ENCODE measurements around the gene AFF1.
"Not testable (repeated sequence)": the region's sequence is repeated elsewhere in the genome, so short reads cannot be mapped to it uniquely, and the experiment has no call there.

Gene AFF1

DNA sequence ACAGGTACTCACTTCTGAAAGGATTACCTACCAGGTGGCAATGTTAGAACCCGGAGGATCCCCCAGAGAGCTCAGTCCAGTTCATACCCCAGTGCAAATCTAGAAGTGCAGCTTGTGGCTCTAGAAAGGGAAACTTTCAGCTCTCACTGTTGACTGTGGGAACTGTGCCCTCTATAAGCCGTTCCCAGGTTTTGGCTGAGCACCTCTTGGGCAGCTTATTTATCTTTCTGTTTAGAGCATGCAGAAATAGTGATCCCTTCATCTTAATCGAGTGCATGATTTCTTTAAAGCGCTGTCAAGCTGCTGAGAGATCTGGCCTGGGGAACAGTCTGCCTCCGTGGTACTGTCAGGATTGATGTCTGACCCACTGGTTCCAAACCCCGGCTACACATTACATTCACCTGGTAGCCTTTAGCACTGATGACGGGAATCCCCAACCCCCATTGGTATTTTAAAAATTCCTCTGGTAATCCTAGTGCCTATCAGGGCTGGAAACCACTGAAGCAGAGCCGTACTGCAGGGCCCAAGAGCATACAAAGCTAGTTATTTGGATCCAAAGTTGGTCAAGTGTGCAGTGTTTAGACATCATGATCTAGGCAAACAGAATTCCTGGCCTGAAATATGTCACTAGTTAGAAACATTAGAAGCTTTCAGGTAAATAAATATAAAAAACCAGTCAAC, 182.4 kb downstream of the AFF1 start:
- DNase-seq (ENCODE audit: low read depth), result no peak

DNA sequence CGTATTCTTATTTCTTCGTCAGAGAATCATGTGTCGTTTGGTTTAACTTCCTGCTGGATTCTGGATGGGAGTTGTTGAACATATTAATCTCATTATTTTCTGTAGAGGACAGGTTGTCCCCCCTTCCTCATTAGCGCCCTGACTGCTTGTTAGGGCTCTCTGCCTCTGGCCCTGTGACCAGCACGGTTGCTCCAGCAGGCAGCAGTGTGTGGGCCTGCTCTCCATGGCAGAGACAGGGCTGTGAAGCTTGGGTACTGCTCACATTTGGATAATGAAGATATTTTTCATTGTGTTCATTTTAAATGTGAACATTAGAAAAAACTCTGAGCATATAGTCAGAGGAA, 182.9 kb downstream of the AFF1 start:
- no peak for DNase-seq (ENCODE audit: low read depth)

DNA sequence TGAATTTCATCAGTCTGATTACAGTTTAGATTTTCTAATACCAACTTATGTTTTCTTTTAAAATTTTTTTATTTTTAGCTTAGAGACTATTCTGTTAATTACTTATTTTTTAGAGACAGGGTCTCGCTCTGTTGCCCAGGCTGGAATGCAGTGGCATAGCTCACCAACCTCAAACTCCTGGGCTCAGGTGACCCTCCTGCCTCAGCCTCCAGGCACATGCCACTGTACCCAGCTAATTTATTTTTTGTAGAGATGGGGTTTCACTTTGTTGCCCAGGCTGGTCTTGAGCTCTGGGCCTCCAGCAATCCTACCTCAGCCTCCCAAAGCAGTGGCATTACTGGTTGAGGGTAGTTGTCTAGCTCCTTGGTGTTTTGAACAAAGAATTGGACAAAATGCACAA, 183.6 kb downstream of the AFF1 start:
- DNase-seq (ENCODE audit: low read depth), result no peak

DNA sequence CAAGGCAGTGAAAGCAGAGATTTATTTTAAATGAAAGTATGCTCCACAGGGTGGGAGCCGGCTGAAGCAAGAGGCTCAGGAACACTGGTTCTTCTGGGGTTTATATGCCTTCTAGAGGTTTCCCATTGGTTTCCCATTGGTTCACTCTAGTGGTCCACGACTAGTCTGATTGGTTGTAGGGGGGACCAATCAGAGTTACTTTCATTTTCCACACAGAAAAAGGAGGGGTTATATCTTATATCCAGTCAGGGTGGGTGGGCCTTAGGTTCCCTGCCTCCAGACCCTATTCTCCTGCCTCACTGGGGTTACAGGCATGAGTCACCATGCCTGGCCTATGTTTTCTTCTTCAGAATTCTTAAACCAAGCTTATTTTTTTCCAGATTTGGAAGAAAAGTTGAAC, 184.0 kb downstream of the AFF1 start:
- DNase-seq (ENCODE audit: low read depth), result no peak

DNA sequence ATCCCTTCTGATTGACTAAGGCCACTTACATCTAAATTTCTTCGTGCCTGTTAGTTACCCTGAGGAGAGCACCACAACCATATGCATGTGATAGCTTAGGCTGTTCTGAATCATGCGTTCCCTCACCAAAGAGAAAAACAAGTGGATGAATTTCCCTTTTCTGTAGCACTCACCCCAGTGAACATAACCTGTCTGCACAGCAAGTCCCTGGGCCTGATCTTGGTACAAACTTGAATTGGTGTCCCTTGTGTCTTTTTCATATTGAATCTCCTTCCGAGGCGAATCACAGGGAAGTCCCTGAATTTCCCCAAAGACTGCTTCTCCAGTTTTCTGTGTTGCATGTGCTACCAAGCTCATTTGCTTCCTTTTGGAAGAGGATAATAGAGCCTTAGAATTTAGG, 185.2 kb downstream of the AFF1 start:
- no peak for DNase-seq (ENCODE audit: low read depth)

DNA sequence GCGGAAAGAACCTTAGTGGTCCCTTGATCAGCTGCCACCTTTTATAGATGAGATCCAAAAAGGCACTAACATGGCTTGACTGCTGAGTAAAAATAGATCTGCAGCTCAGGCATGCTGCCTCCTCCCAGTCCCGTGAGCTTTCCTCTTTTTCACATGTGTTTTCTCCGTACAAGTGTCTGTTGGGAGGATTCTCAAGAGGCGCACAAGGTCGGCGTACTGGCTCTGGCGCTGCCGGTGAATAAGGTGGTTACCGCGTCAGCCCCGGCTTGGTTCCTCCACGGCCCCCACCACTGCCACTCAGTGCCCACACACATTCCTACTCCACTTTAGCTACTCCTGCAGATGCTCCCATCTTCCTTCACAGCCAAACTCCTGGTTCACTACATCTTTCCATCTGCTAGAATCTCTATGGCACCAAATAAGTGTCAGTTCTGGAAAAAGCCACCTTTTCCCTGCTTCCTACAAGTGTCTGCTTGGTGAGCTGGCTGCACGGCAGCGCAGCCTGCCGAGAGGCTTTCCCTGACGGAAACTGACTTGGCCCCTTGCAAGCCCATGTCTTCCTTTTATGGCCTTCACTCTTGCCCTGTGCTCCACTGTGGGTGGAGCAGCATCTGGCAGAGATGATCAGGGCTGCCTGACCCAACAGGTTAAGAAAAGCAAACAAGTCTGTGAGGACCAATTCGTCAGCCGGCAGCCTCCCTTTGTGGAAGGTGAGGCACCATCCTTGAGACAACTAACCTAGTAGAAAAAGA, 185.8 kb downstream of the AFF1 start:
- no peak for DNase-seq (ENCODE audit: low read depth)

DNA sequence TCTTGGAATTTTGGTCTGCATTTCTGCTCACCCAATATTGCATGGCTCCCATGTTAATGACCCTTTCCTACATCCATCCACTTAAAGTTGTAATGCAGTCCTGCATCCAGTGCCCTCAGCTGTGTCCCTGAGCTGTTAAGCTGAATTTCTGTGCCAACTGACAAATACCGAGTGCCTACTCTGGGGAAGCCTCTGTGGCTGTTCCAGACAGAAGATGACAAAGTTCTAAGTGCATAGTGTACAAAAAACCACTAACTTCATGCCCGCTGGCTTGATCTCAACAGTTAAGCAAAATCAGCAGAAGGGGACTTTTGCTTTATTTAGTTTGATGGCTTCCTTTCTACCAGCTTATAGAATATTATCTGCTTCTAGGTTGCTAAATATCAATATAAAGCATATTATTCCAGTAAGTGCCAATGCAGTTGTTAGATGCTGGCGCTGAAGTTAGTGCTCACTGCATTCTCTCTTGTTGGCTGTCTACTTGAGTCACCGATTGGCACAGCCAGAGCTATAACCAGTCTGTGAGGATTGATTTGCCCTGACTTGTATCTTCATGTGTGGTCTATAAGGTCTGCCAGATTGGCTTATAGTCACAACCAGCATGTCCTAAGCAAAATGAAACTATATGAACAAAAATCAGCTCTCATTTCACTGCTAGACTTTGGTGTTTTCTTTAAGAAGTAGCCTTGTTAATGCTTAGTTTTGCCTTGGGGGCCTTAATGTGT, 186.7 kb downstream of the AFF1 start:
- DNase-seq (ENCODE audit: low read depth), result no peak

DNA sequence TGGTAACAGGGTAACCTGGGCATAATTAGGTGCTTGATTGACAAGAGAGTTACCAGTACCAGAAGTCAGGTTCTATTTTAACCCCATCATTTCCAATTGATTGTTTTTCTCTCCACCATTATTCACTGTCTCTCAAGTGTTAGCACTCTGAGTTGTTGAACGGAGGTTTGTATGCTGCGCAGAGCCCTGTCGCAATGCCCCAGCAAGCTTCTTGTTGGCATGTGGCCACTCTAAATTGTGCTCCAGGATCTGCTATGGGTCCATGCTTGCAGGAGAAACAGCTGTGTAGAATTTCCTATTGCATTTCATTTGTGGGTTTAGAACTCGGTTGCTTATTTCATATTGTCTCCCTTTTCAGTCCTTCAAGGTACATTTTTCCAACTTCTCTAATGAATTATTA, 187.4 kb downstream of the AFF1 start:
- DNase-seq (ENCODE audit: low read depth), result no peak

DNA sequence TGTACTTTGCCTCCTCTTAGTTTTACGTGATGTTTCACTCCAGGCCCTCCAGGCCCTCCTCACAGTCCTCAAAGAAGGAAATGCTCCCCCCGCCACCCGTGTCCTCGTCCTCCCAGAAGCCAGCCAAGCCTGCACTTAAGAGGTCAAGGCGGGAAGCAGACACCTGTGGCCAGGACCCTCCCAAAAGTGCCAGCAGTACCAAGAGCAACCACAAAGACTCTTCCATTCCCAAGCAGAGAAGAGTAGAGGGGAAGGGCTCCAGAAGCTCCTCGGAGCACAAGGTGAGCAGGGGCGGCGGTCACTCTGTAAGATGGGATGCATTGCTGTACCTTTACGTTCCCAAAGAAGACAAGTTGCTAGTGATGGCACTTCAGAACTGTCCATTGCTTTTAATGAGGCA, 191.2 kb downstream of the AFF1 start:
- no peak for DNase-seq (ENCODE audit: low read depth)

DNA sequence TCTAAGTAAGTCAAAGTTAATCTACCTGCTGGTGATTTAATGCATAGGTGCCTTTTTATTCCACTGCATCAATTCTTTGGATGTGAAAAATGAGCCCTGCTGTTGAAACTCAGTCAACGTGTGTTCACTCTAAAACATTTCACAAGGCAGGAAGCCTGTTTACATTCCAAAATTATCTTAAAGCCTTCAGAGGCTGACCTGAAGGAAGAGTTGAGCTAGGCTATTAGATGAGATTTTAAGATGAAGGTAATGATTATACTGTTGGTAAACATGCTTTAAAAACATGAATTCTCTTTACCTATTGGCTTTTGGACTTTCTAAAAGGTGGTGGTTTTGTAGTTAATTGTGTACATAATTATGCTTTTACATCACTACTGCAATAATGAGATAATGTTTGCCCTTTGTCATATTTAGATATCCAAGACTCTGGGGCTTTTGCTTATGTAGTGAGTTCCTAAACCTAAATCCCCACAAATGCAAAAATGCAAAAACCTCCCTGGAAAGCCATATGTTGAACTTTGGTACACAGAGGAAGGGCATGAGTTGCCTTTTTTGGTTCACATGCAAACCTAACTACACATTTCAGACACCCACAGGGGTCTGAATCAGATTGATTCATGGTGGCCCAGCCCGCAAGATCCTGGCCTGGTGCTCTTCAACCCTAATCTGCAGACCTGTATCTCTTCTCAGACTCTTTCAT, 193.3 kb downstream of the AFF1 start:
- DNase-seq (ENCODE audit: low read depth), result no peak

DNA sequence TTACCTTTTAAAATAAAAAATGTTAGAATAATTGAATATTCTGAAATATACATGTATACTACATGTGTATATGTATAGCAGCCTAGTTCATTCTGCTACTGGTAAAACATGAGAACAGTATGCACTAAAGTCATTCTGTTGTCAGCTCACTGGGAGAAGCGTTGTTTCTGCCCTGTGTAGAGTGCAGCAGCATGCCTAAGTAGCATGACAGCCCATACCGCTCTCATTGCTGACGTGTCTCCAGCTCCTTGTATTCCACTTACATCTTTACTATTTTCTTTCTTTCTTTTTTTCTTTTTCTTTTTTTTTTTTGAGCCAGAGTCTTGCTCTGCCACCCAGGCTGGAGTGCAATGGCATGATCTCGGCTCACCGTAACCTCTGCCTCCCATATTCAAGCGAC, 194.9 kb downstream of the AFF1 start:
- no peak for DNase-seq (ENCODE audit: low read depth)

DNA sequence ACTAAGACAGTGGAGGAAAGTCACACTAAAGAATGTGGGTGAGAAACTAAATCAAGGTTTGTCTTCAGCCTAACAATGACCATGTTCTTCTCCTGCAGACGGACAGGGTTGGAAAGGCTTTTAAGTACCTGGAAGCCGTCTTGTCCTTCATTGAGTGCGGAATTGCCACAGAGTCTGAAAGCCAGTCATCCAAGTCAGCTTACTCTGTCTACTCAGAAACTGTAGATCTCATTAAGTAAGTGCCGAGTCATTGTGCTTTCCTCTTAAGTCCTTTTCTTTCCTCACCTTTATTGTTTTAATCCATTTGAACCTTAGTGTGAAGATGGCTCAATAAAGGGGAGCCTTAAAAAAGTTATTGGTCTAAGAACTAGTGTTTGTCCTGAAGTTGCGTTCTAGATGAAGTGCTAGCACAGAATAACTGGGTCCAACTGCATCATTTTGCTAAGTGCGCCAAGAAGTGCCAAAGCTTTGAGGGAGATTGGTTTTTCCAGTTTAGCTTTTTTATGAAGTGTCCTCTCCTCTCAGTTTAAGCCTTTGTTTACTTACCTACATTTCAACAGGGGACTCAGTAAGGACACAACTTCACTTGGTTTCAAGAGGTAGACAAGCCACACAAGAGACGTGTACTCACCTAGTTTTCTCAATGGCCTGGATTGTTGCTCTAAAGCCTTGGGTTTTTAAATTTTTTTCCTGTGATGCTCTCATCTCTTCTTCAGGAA, 196.3 kb downstream of the AFF1 start:
- DNase-seq (ENCODE audit: low read depth), result no peak

DNA sequence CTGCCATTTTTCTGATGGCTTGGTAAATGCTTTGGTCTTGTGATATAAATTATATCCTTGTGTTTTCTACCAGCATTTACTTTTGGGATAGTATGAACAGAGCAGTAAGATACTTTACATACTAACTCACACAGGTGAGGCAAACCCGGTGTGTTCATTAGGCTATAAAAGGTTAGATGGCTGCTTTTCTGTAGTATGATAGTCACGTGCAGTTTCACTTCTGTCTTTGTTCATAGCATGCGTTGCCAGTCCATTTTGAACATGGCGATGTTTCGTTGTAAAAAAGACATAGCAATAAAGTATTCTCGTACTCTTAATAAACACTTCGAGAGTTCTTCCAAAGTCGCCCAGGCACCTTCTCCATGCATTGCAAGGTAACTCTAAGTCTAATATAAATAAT, 197.2 kb downstream of the AFF1 start:
- no peak for DNase-seq (ENCODE audit: low read depth)

DNA sequence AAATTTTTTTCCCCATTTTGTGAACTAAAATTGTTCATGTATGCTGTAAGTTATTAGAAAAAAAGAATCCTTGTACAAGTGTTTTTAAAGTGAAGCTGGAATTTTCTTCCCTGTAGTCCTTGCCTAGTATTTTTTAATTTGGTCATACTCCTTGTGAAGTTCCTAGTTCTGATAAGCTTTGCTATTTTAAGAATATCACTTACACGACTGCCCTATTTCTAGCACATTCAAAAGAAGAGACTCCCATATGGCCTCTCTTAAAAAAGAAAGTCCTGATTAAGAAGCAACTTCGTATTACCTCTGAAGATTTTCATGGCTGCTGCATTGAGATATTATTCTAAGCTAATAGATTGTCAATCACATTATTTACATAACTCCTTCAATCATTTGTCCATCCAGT, 198.4 kb downstream of the AFF1 start:
- no peak for DNase-seq (ENCODE audit: low read depth)

DNA sequence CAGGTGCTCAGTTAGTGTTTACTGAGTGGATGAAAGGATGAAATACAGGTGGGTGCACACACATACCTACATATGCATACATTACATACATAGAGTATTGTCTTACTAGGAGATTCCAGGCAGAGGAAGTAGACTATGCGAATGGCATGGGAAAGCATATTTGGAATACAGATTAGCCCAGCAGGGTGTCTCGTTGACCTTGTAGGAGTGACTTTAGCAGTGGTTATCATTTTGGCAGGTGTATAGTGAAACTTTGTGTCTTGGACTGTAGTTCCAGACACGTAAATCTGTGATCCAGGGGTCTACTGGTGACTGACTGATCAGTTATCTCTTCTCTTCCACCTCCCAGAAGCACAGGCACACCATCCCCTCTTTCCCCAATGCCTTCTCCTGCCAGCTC, 199.3 kb downstream of the AFF1 start:
- no peak for DNase-seq (ENCODE audit: low read depth)

DNA sequence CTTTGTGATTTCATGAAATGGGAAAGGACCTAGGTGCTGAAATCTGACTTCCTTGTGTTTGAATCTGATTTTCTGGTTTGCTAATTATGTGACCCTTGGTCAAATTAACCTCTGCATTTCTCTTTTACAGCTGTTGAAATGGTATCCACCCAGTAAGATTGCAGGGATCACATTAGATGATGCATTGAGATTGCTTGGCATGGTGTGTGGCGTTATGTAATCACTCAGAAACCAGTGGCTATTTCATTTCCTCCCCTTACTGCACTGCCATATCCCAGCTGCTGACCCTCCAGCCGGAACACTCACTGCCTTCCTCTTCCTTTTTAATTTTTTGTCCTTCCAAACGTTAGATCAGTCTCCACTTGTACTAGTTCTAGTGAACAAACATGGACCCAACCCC, 206.6 kb downstream of the AFF1 start:
- no peak for DNase-seq (ENCODE audit: low read depth)

DNA sequence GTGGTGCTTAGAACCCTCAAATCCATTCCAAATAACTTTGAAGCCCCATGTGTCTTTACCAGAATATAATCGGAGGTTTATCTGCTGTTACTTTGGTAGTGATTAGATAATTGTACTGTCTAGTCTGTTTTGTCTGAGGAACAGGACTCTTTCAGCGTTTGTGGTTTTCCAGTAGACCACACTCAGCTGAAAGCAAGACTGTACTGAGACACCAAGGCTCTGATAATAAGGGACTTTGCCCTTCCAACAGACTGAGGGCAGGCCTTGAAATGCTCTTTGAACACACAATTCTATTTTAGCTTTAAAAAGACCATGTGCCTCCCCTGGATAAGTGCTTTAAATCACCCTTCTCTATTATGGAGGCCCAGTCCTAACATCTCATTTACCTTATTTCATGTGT, 209.5 kb downstream of the AFF1 start:
- DNase-seq (ENCODE audit: low read depth), result no peak

DNA sequence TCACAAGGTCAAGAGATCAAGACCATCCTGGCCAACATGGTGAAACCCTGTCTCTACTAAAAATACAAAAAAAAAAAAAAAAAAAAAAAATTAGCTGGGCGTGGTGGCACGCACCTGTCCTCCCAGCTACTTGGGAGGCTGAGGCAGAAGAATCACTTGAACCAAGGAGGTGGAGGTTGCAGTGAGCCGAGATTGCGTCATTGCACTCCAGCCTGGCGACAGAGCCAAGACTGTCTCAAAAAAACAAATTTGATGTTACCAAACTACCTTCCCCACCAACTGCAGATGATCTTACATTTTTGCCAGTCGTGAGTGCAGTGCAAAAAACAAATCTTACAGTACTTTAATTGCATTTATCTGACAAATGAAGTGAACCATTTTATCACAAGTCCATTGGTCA, 211.1 kb downstream of the AFF1 start:
- DNase-seq (ENCODE audit: low read depth), result not testable (repeated sequence)

DNA sequence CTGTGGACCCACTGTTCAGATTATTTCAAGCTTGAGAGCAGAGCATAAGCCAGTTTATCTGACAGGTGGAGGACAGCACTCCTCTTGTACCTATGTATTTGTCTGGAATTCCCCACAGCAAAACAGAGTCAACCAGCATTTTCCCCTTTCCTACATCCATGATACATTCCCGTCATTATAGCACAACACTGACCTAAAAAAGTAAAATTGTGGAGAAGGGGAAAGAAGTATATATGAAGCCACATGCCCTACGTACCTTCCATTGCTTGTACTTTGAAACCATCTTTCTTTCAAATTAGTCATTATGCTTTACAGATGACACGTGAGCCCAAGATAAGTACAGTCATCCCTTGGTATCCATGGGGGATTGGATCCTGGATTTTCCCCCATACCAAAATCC, 212.3 kb downstream of the AFF1 start:
- no peak for DNase-seq (ENCODE audit: low read depth)

DNA sequence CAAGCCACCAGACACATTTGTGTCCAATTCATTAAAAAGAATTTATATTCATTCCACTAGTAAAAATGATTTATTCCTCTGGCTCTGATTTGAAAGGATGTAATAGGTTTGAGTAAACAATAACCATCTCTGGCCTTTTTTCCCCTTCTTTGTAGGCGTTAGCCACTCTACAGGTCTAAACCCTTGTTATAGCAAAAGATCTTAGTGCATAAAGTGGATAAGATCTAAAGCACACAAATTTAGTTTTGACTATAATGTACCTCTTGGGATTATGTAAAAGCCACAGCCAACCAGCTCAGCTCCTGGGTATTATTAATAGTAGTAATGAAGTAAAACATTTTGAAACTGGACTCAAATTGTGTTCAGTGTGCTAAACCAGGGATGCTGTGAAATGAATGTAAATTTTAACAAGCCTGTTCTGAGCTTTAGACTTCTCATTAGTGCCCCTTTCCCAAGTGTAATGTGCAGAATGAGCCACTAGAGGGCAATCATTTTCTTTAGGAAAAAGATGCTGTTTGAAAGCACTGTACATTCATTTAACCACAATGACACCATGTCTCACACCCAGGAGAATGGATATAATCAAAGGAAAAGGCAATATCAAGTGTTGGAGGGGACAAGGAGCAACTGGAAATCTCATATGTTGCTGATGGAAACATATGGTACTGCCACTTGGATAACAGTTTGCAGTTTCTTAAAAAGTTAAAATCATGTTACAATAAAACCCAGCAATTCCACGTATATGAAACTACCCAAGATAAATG, 215.9 kb downstream of the AFF1 start:
- DNase-seq (ENCODE audit: low read depth), result no peak

DNA sequence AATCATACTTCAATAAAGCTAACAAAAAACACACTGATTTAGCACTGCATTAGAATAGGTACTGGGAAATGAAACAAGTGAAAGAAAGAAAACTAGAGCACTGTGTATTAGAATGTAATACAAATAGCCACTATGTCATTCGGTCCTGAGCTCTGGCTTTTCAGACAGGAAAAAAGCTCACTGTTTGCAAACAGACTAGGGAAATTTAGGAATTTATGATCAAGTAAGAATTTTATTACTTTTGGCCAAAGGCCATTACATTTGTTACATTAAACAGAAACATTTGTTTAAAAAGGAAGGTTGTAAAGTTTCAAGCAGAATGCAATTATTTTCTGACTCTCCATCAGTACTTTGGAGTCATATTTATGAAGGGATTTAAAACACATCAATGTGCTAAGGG, 216.9 kb downstream of the AFF1 start:
- DNase-seq (ENCODE audit: low read depth), result no peak
